Ovary (tissue), 3 donors: ENCODE data around the gene ANKDD1A.

Experiments used
- CTCF ChIP-seq, 3 donors: fragments of 450-650 bp in 2 of 3; fragments of 200-600 bp in 1 of 3; IDR thresholded peaks; one replicate each; pipeline versions ENCODE4 v1.5.1 to v1.8.0; 2016 to 2022; ENCODE audit warnings: antibody characterized with exemption in 3 of 3, mild to moderate bottlenecking in 1 of 3
- EP300 ChIP-seq: sonication (generic); formaldehyde crosslinking; IDR thresholded peaks from one replicate; pipeline ENCODE4 v1.6.1; 2017; ENCODE audit warnings: antibody characterized with exemption
- POLR2A ChIP-seq: fragments of 450-650 bp; IDR thresholded peaks from one replicate; pipeline ENCODE4 v1.6.1; 2017; ENCODE audit warnings: antibody characterized with exemption, mild to moderate bottlenecking, moderate library complexity
- donor health status: DM: no; HTN: no; CAD: no.

DNA sequence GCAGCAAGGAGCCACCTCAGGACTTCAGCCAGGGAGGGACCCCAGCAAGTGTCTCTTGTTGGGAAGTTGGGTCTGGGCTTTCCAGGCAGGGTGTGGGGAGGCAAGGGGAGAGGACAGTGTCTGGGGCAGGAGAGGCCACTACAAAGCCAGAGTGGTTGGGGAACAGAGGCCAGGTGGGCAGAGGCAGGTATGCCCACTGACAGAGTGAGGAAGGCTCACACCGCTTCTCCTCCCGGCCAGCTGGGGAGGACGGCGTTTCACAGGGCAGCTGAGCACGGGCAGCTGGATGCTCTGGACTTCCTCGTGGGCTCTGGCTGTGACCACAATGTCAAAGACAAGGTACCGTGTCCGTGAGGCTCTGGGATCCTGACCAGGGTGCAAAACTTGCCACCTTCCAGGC, 15.0 kb downstream of the ANKDD1A start:
- TF ChIP-seq POLR2A (no peak), CTCF (IDR thresholded peaks at IDR 0.05) (no peak), EP300 (no peak)
